Osteocyte (in vitro differentiated cells): ENCODE results near the gene PPP1R9A. TPM values are rescaled to one million over a fixed set of nuclear protein-coding genes. Genes with fewer than 3 reads are reported as not detected.
A peak's percentile ranks its signal among the peaks of the same experiment; 100 is the strongest.

Experiments
- DNase-seq: peaks from one replicate; pipeline ENCODE4 v3.0.0; 2021; ENCODE audit warnings: mixed read lengths; ENCODE audit not compliant: unreplicated experiment; ENCODE audit errors: extremely low spot score
- H3K27ac Mint-ChIP-seq: one replicate; pipeline ENCODE4 v1.8.0; 2021; ENCODE audit warnings: mild to moderate bottlenecking, mixed read lengths; ENCODE audit not compliant: unreplicated experiment
- H3K27me3 Mint-ChIP-seq: one replicate; pipeline ENCODE4 v1.8.0; 2021; ENCODE audit warnings: mixed read lengths; ENCODE audit not compliant: unreplicated experiment
- H3K36me3 Mint-ChIP-seq: one replicate; pipeline ENCODE4 v1.8.0; 2021; ENCODE audit warnings: mixed read lengths; ENCODE audit not compliant: unreplicated experiment
- H3K4me1 Mint-ChIP-seq: one replicate; pipeline ENCODE4 v1.8.0; 2021; ENCODE audit warnings: mixed read lengths; ENCODE audit not compliant: unreplicated experiment
- H3K4me3 Mint-ChIP-seq: one replicate; pipeline ENCODE4 v1.8.0; 2021; ENCODE audit warnings: mild to moderate bottlenecking, moderate library complexity, mixed read lengths; ENCODE audit not compliant: unreplicated experiment
- H3K9me3 Mint-ChIP-seq: one replicate; pipeline ENCODE4 v1.8.0; 2021; ENCODE audit warnings: mixed read lengths; ENCODE audit not compliant: unreplicated experiment
- total RNA-seq: library from RNA; stranded (reverse); gene quantifications from 2 replicates; pipeline ENCODE4 v1.2.1, GENCODE V29; 2021
- TF ChIP-seq, protein P1 (sequence below): fragments of 200-600 bp; sonication (generic); IDR thresholded peaks from 2 replicates; pipeline ENCODE4 v1.5.0; 2021; ENCODE audit warnings: antibody characterized with exemption, mild to moderate bottlenecking, moderate library complexity

The PPP1R9A gene
- total RNA-seq, 1 donor from 2014 or later, result 3.4 TPM

- H3K27me3 Mint-ChIP-seq, result no peaks in the 10 kb centered on the region
- peaks cover 8% of the 10 kb centered on the region for H3K9me3 Mint-ChIP-seq
- TF ChIP-seq, protein P1, sequence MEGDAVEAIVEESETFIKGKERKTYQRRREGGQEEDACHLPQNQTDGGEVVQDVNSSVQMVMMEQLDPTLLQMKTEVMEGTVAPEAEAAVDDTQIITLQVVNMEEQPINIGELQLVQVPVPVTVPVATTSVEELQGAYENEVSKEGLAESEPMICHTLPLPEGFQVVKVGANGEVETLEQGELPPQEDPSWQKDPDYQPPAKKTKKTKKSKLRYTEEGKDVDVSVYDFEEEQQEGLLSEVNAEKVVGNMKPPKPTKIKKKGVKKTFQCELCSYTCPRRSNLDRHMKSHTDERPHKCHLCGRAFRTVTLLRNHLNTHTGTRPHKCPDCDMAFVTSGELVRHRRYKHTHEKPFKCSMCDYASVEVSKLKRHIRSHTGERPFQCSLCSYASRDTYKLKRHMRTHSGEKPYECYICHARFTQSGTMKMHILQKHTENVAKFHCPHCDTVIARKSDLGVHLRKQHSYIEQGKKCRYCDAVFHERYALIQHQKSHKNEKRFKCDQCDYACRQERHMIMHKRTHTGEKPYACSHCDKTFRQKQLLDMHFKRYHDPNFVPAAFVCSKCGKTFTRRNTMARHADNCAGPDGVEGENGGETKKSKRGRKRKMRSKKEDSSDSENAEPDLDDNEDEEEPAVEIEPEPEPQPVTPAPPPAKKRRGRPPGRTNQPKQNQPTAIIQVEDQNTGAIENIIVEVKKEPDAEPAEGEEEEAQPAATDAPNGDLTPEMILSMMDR, result no peak
- peaks cover 20% of the 10 kb centered on the region for H3K4me1 Mint-ChIP-seq
- no peaks in the 10 kb centered on the region for H3K36me3 Mint-ChIP-seq
- DNase-seq, result no peak
- no peak overlapping the region for H3K4me3 Mint-ChIP-seq
- H3K27ac Mint-ChIP-seq, result no peak overlapping the region
Observed at GRCh38 chr7:95209276-95209675, 301.9 kb downstream of the PPP1R9A start.

- Mint-ChIP-seq H3K27ac (no peak overlapping the region), H3K36me3 (no peaks in the 10 kb centered on the region), H3K27me3 (no peaks in the 10 kb centered on the region), H3K9me3 (peaks cover 8% of the 10 kb centered on the region), H3K4me1 (peaks cover 23% of the 10 kb centered on the region), H3K4me3 (no peak overlapping the region)
- no peak for DNase-seq
- TF ChIP-seq, protein P1, result no peak
Observed at GRCh38 chr7:95209788-95210187, 302.4 kb downstream of the PPP1R9A start.

DNA sequence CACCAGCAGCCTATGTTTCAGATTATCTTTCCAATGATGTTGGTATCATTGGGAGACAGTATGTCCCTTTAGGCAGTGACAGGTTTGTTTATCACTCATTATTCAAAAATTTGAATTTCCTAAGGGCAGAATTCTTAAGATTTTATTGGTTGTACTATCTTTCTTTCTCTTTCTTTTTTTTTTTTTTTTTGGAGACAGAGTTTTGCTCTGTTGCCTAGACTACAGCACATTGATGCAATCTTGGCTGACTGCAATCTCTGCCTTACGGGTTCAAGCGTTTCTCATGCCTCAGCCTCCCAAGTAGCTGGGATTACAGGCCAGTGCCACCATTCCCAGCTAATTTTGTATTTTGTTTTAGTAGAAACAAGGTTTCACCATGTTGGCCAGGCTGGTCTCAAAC lies 305.8 kb downstream of the PPP1R9A start:
- Mint-ChIP-seq H3K9me3 (peaks cover 8% of the 10 kb centered on the region), H3K27ac (no peak overlapping the region), H3K27me3 (peaks cover 7% of the 10 kb centered on the region), H3K4me1 (peaks cover 11% of the 10 kb centered on the region), H3K4me3 (no peak overlapping the region), H3K36me3 (no peaks in the 10 kb centered on the region)
- DNase-seq, result no peak
- TF ChIP-seq, protein P1, result no peak

GRCh38 chr7:95213809-95214492 lies 306.6 kb downstream of the PPP1R9A start:
- Mint-ChIP-seq H3K27ac (peak overlapping the region; percentile 48), H3K27me3 (peaks cover 7% of the 10 kb centered on the region), H3K4me3 (no peak overlapping the region), H3K9me3 (peaks cover 8% of the 10 kb centered on the region), H3K36me3 (no peaks in the 10 kb centered on the region), H3K4me1 (peaks cover 11% of the 10 kb centered on the region)
- TF ChIP-seq, protein P1, result no peak
- no peak for DNase-seq

- Mint-ChIP-seq H3K9me3 (no peaks in the 10 kb centered on the region), H3K4me3 (no peak overlapping the region), H3K4me1 (no peaks in the 10 kb centered on the region), H3K27me3 (peaks cover 9% of the 10 kb centered on the region), H3K27ac (no peak overlapping the region), H3K36me3 (no peaks in the 10 kb centered on the region)
- TF ChIP-seq, protein P1, result no peak
- DNase-seq, result no peak
Observed at GRCh38 chr7:95219721-95220120, 312.3 kb downstream of the PPP1R9A start.
